Tibial artery (tissue), 4 donors: ENCODE measurements around the gene GABRA5.
A peak's percentile ranks its signal among the peaks of the same experiment; 100 is the strongest.
"Not testable (repeated sequence)": the region's sequence is repeated elsewhere in the genome, so short reads cannot be mapped to it uniquely, and the experiment has no call there.

Experiments
- DNase-seq, 2 donors: peaks; one replicate each; pipeline ENCODE4 v3.0.0-alpha.2; 2019
- H3K27ac ChIP-seq, 2 donors: fragments of 200-600 bp; sonication (generic) in 1 of 2; 1 replicate in 1 of 2; 2 replicates in 1 of 2; pipeline ENCODE4 v1.5.1; 2018 to 2019; ENCODE audit warnings: mild to moderate bottlenecking in 1 of 2
- H3K27me3 ChIP-seq, 2 donors: fragments of 200-600 bp; sonication (generic) in 1 of 2; one replicate each; pipeline versions ENCODE4 v1.5.1 to v1.6.0; 2016 to 2019
- H3K36me3 ChIP-seq, 3 donors: fragments of 200-600 bp; sonication (generic) in 2 of 3; one replicate each; pipeline ENCODE4 v1.5.1; 2016 to 2019; ENCODE audit warnings: mild to moderate bottlenecking in 2 of 3
- H3K4me1 ChIP-seq, 4 donors: fragments of 200-600 bp; sonication (generic) in 2 of 4; 1 replicate in 3 of 4; 2 replicates in 1 of 4; pipeline ENCODE4 v1.5.1; 2016 to 2019
- H3K4me3 ChIP-seq, 2 donors: fragments of 200-600 bp; sonication (generic) in 1 of 2; 1 replicate in 1 of 2; 2 replicates in 1 of 2; pipeline ENCODE4 v1.5.1; 2018 to 2019; ENCODE audit warnings: mild to moderate bottlenecking in 2 of 2
- H3K9me3 ChIP-seq, 3 donors: fragments of 200-600 bp; sonication (generic) in 1 of 3; one replicate each; pipeline ENCODE4 v1.5.1; 2016 to 2019
- intact Hi-C: fragments of 100-400 bp; cut with DNase I; formaldehyde crosslinking; loops from one replicate; pipeline ENCODE4 v1.15.0; 2023; ENCODE audit warnings: low total_unique reads
- TF ChIP-seq, protein P1 (sequence below), 2 experiments: fragments of 200-600 bp in 1 of 2; fragments of 450-650 bp in 1 of 2; IDR thresholded peaks; one replicate each; pipeline ENCODE4 v1.5.1; 2017 to 2019; ENCODE audit warnings: antibody characterized with exemption in 2 of 2, mild to moderate bottlenecking in 1 of 2, moderate library complexity in 1 of 2

GABRA5 gene

DNA sequence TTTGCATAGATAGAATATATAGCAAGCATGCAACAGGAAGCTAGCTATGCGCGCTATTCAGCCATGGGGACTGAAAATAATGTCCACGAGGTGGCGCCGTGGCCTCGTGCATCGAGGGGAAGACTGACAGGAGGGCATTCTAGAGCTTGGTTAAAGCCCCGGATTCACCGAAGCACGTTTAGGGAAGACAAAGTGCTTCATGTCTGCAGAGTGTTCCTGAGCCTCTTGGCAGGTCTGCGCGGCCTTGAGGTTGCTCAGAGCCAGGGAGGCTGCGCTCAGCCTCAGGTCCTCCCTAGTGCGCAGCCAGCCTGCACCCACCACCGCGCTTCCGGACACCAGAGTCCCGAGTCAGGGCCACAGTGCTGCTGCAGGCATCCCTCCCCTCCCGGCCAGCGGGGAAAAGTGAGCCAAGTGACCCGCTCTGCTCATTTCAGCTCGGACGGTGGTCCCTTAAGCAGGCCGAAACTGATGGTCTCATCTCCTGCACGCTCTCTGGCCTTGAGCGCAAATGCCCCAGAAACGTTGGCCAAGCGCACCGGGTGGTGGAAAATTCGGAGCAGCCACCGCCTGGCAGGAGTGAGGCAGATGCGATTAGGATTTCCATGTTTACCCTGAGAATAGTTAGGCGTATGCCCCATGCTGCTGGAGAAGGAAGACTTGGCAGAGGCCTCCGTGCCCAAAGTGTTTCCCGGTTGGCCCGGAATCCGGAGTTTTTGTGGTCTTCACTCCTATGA is 24.8 kb downstream of the GABRA5 start:
- H3K4me3 ChIP-seq = peak overlapping the region; percentile 23 to 34

DNA sequence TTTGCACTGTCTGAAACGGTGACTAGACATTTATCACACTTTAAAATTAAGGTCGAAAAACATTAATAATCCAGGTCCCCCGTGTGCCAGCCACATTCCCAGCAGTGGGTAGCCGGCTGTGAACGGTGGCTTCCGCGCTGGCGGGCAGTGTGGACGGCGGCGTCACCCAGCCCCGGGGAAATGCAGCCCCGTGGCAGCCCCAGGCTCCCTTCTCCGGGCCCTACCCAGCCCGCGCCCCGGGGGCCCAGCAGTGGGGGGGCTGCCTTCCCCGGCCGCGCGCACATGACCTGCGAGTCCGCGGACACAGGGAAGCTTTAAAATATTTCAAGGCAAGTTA is 25.3 kb downstream of the GABRA5 start:
- TF ChIP-seq, protein P1, sequence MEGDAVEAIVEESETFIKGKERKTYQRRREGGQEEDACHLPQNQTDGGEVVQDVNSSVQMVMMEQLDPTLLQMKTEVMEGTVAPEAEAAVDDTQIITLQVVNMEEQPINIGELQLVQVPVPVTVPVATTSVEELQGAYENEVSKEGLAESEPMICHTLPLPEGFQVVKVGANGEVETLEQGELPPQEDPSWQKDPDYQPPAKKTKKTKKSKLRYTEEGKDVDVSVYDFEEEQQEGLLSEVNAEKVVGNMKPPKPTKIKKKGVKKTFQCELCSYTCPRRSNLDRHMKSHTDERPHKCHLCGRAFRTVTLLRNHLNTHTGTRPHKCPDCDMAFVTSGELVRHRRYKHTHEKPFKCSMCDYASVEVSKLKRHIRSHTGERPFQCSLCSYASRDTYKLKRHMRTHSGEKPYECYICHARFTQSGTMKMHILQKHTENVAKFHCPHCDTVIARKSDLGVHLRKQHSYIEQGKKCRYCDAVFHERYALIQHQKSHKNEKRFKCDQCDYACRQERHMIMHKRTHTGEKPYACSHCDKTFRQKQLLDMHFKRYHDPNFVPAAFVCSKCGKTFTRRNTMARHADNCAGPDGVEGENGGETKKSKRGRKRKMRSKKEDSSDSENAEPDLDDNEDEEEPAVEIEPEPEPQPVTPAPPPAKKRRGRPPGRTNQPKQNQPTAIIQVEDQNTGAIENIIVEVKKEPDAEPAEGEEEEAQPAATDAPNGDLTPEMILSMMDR (IDR thresholded peaks at IDR 0.05) = no peak
- peak overlapping the region in 1 of 2 donors; percentile 34 for H3K4me3 ChIP-seq

More for the DNA sequence above, 24.8 kb downstream of the GABRA5 start:
- Histone ChIP-seq H3K9me3 (no peaks in the 10 kb centered on the region), H3K27me3 (peaks cover 0 to 21% of the 10 kb centered on the region in 2 donors), H3K4me1 (peaks cover 0 to 19% (median 9%) of the 10 kb centered on the region in 4 donors), H3K27ac (no peak overlapping the region), H3K36me3 (no peaks in the 10 kb centered on the region)
- TF ChIP-seq, protein P1 (IDR thresholded peaks at IDR 0.05) = peak; percentile 18 to 48
- DNase-seq = no peak
- intact Hi-C loops = loop anchor here (5.0 kb wide), 1 partner anchor 466 kb away; no protein-coding TSS in a partner anchor

DNA sequence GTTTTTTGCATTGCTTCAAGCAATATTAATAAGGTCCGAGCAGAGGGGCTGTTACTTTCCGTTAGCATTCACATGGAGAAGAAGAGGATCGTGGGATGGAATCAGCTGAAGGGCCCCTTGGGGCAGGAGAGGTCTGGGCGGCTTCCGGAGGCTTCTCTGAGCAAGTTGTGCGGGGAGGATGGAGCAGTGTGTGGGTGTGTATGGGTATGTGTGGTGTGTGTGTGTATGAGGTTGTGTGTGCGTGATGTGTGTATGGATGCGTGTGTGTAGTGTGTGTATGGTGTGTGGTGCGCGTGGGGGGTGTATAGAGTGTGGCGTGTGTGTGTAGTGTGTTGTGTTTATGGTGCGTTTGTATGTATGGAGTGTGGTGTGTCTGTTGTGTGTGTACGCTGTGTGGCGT is 25.8 kb downstream of the GABRA5 start:
- intact Hi-C loops = loop anchor here (5.0 kb wide), 1 partner anchor 465 kb away; no protein-coding TSS in a partner anchor
- H3K36me3 ChIP-seq = no peaks in the 10 kb centered on the region
- H3K4me3 ChIP-seq = no peak overlapping the region
- H3K27ac ChIP-seq = no peak overlapping the region
- peaks cover 0 to 21% of the 10 kb centered on the region in 2 donors for H3K27me3 ChIP-seq
- TF ChIP-seq, protein P1 (IDR thresholded peaks at IDR 0.05) = no peak
- no peak for DNase-seq
- no peaks in the 10 kb centered on the region for H3K9me3 ChIP-seq
- H3K4me1 ChIP-seq = peaks cover 0 to 19% (median 9%) of the 10 kb centered on the region in 4 donors

More for the DNA sequence above, 25.3 kb downstream of the GABRA5 start:
- DNase-seq = no peak
- H3K4me1 ChIP-seq = peaks cover 0 to 19% (median 9%) of the 10 kb centered on the region in 4 donors
- no peaks in the 10 kb centered on the region for H3K36me3 ChIP-seq
- H3K27me3 ChIP-seq = peaks cover 0 to 21% of the 10 kb centered on the region in 2 donors
- H3K9me3 ChIP-seq = no peaks in the 10 kb centered on the region
- H3K27ac ChIP-seq = no peak overlapping the region
- intact Hi-C loops = loop anchor here (5.0 kb wide), 1 partner anchor 465 kb away; no protein-coding TSS in a partner anchor

DNA sequence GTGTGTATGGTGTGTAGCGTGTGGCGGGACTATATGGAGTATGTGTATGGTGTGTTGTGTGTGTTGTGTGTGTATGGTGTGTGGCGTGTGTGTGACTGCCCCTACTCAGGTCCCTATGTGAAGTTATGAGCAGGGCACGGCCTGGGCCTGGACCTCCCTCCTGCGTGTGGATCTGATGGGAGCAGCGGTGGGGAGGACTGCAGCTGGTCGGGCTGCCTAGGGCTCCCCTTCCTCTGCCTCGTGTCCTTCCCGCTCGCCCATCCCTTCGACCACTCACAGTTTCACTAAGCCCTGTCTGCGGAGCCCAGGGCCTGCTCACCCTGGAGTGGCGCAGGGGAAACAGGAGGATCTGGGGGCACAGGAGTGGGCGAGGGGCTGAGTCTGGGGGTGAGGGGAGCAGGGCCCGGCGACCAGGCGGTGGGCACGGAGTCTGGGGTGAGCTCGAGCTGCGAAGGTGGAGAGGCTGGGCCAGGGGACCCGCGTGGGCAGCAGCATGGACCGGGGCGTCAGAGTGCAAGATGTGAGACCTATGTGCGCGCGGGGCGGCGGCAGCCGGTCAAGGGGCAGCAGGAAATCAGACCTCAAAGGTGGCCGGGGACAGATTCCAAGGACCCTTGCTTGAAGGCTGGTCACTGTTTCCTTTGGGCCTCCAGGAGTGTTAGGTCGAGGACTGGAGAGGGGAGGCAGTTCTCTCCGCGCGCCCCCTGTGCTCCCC is 26.6 kb downstream of the GABRA5 start:
- no peak for DNase-seq
- intact Hi-C loops = loop anchor here (5.0 kb wide), 1 partner anchor 464 kb away; no protein-coding TSS in a partner anchor

DNA sequence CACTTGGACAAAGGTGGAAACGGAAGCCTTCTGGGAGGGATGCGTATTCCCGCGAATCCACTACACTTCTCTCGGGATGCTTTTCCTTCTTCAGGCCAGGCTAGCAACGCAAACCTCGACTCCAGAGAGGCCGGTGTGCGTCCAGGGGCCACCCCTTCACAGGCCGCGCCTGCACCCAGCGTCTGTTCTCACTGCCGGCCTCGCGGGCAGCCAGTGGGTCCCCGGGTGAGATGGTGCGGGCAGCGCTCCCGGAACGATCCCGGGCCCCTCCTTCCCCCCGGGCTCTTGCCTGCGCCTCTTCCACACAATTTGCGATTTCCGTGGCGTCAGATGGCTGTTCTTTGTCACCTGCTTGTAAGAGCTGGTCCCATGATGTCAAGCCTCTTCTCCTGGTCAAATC is 27.3 kb downstream of the GABRA5 start:
- peaks cover 0 to 19% (median 9%) of the 10 kb centered on the region in 4 donors for H3K4me1 ChIP-seq
- H3K36me3 ChIP-seq = no peaks in the 10 kb centered on the region
- H3K4me3 ChIP-seq = no peak overlapping the region
- no peak overlapping the region for H3K27ac ChIP-seq
- no peak for DNase-seq
- H3K9me3 ChIP-seq = peaks cover 0 to 1% (median 0%) of the 10 kb centered on the region in 3 donors
- intact Hi-C loops = loop anchor here (5.0 kb wide), 1 partner anchor 463 kb away; no protein-coding TSS in a partner anchor
- H3K27me3 ChIP-seq = peaks cover 0 to 18% of the 10 kb centered on the region in 2 donors
- TF ChIP-seq, protein P1 (IDR thresholded peaks at IDR 0.05) = no peak

More for the DNA sequence above, 26.6 kb downstream of the GABRA5 start:
- Histone ChIP-seq H3K4me3 (no peak overlapping the region), H3K9me3 (no peaks in the 10 kb centered on the region), H3K27me3 (peaks cover 0 to 21% of the 10 kb centered on the region in 2 donors), H3K36me3 (no peaks in the 10 kb centered on the region), H3K4me1 (peaks cover 0 to 19% (median 9%) of the 10 kb centered on the region in 4 donors), H3K27ac (no peak overlapping the region)
- TF ChIP-seq, protein P1 (IDR thresholded peaks at IDR 0.05) = no peak

DNA sequence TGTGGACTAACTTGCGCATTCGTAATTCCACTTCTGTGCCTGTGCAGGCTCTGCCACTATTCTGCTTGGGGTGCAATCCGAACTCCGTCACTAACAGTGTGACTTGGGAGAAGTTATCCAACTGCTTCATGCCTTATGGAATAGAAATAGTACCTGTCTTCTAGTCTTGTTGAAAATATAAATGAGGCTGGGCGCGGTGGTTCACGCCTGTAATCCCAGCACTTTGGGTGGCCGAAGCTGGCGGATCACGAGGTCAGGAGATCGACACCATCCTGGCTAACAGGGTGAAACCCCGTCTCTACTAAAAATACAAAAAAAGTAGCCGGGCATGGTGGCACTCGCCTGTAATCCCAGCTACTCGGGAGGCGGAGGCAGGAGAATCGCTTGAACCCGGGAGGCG is 28.5 kb downstream of the GABRA5 start:
- Histone ChIP-seq H3K27me3 (peaks cover 0 to 15% of the 10 kb centered on the region in 2 donors), H3K4me1 (peaks cover 0 to 19% (median 9%) of the 10 kb centered on the region in 4 donors)
- H3K27ac ChIP-seq, H3K9me3 ChIP-seq, H3K4me3 ChIP-seq, intact Hi-C loops, H3K36me3 ChIP-seq, DNase-seq: not testable (repeated sequence)
